Right atrium auricular region (tissue), 2 donors: ENCODE results near the gene PLCL1. TPM values are rescaled to one million over a fixed set of nuclear protein-coding genes. Genes with fewer than 3 reads are reported as not detected.

Source experiments
- total RNA-seq, 2 donors: library from RNA; depleted of rRNA; stranded (reverse); fragments of >200 nt; gene quantifications; one replicate each; pipeline ENCODE4 v1.1.0, GENCODE V29; 2016

PLCL1 gene
- total RNA-seq, 2 donors from 2014 or later: 26.8 to 32.0 TPM

Other genes starting within 250 kb of the PLCL1 start
- gene RFTN2, start 129.0 kb upstream of the PLCL1 start, total RNA-seq: 10 to 100 TPM in 1 of 2 donors, 1 to 10 TPM in 1; 4.5 to 11.6 TPM
- 1 to 10 TPM; 4.4 to 7.1 TPM for gene MARS2, start 99.2 kb upstream of the PLCL1 start, total RNA-seq
- not detected for gene BOLL, start 19.3 kb upstream of the PLCL1 start, total RNA-seq